Measurements from ENCODE around the gene RRP1. TPM values are rescaled to one million over a fixed set of nuclear protein-coding genes. Genes with fewer than 3 reads are reported as not detected.

Gene RRP1
- total RNA-seq, 2 donors from 2014 or later: 9.9 to 27.7 TPM

GRCh38 chr21:43797415-43797814 is 8.0 kb downstream of the RRP1 start:
- no peak overlapping the region for H3K4me3 ChIP-seq
- no peak for TF ChIP-seq POLR2A (IDR thresholded peaks at IDR 0.05)
- no peak for TF ChIP-seq CTCF (IDR thresholded peaks at IDR 0.05)
- H3K27me3 ChIP-seq: no peaks in the 10 kb centered on the region
- no peaks in the 10 kb centered on the region for H3K4me1 ChIP-seq
- no peaks in the 10 kb centered on the region for H3K9me3 ChIP-seq
- intact Hi-C loops (cut with DNase I): no loop called here
- peaks cover 18 to 48% of the 10 kb centered on the region in 2 donors for H3K36me3 ChIP-seq (replicated peaks in 1 of 2; ENCODE audit: insufficient read depth in 1 of 2, low read depth in 2 of 2)
- no peak overlapping the region for H3K27ac ChIP-seq
- DNase-seq: no peak
- no peak for ATAC-seq
- 84% methylated on average over 19 of the region's 19 CpGs; no CpG with 5 or more reads in 1 of the 2 donors for WGBS, 2 donors

- Histone ChIP-seq H3K4me1 (no peaks in the 10 kb centered on the region), H3K9me3 (no peaks in the 10 kb centered on the region), H3K4me3 (no peak overlapping the region), H3K27ac (no peak overlapping the region), H3K27me3 (no peaks in the 10 kb centered on the region), H3K36me3 (replicated peaks in 1 of 2; ENCODE audit: insufficient read depth in 1 of 2, low read depth in 2 of 2) (peaks cover 18 to 50% of the 10 kb centered on the region in 2 donors)
- ATAC-seq (no peak), DNase-seq (no peak)
- 89 to 90% methylated on average over 27 to 30 of the region's 30 CpGs for WGBS, 2 donors
- no peak for TF ChIP-seq CTCF (IDR thresholded peaks at IDR 0.05)
- TF ChIP-seq POLR2A (IDR thresholded peaks at IDR 0.05): no peak
- intact Hi-C loops (cut with DNase I): no loop called here
Observed at GRCh38 chr21:43797925-43798715, 8.7 kb downstream of the RRP1 start.

GRCh38 chr21:43799301-43799840 is 10.0 kb downstream of the RRP1 start:
- Histone ChIP-seq H3K9me3 (no peaks in the 10 kb centered on the region), H3K36me3 (replicated peaks in 1 of 2; ENCODE audit: insufficient read depth in 1 of 2, low read depth in 2 of 2) (peaks cover 18 to 41% of the 10 kb centered on the region in 2 donors), H3K4me3 (no peak overlapping the region), H3K4me1 (no peaks in the 10 kb centered on the region), H3K27me3 (no peaks in the 10 kb centered on the region), H3K27ac (no peak overlapping the region)
- ATAC-seq (no peak), DNase-seq (no peak)
- 86 to 98% methylated on average over 5 to 14 of the region's 19 CpGs for WGBS, 2 donors
- TF ChIP-seq CTCF (IDR thresholded peaks at IDR 0.05) (no peak), POLR2A (IDR thresholded peaks at IDR 0.05) (no peak)
- intact Hi-C loops (cut with DNase I): no loop called here

GRCh38 chr21:43800124-43800523 is 10.7 kb downstream of the RRP1 start:
- Histone ChIP-seq H3K4me1 (no peaks in the 10 kb centered on the region), H3K36me3 (replicated peaks in 1 of 2; ENCODE audit: insufficient read depth in 1 of 2, low read depth in 2 of 2) (peaks cover 18 to 37% of the 10 kb centered on the region in 2 donors), H3K9me3 (no peaks in the 10 kb centered on the region), H3K4me3 (no peak overlapping the region), H3K27ac (no peak overlapping the region), H3K27me3 (no peaks in the 10 kb centered on the region)
- TF ChIP-seq CTCF (IDR thresholded peaks at IDR 0.05) (no peak), POLR2A (IDR thresholded peaks at IDR 0.05) (no peak)
- intact Hi-C loops (cut with DNase I): no loop called here
- DNase-seq (no peak), ATAC-seq (no peak)
- 92 to 95% methylated on average over 11 to 17 of the region's 17 CpGs for WGBS, 2 donors

Measured in body of pancreas (tissue), 4 donors.